ENCODE measurements around the gene UTS2R. TPM values are rescaled to one million over a fixed set of nuclear protein-coding genes. Genes with fewer than 3 reads are reported as not detected.
"Not testable (repeated sequence)": the region's sequence is repeated elsewhere in the genome, so short reads cannot be mapped to it uniquely, and the experiment has no call there.

The UTS2R gene
- total RNA-seq, 1 donor from 2014 or later, result not detected

DNA sequence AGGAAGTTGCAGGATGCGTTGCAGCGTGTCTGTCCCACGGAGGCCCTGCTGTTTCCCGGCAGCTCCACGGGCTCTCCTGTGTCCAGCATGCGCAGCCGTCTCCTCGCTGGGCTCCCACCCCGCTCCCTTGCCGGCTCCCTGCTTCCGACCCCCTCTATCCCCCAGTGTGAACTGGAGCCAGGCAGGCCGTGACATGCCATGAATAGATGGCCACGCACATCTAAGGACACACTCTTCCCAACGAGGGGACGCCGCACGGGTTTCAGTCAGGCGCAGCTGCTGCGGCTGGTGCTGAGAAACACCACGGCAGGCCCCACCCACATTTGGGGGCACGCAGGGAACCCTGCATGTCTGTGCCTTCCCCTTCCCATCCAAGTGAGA, 37.4 kb downstream of the UTS2R start:
- no peak for DNase-seq (ENCODE audit: low spot score)
- Mint-ChIP-seq H3K9me3 (no peaks in the 10 kb centered on the region), H3K36me3 (ENCODE audit: low read depth) (peaks cover 11% of the 10 kb centered on the region), H3K4me3 (no peak overlapping the region), H3K27me3 (ENCODE audit: insufficient read depth) (no peaks in the 10 kb centered on the region), H3K4me1 (ENCODE audit: low read depth) (no peaks in the 10 kb centered on the region), H3K27ac (no peak overlapping the region)
- intact Hi-C loops (cut with micrococcal nuclease), result no loop called here

DNA sequence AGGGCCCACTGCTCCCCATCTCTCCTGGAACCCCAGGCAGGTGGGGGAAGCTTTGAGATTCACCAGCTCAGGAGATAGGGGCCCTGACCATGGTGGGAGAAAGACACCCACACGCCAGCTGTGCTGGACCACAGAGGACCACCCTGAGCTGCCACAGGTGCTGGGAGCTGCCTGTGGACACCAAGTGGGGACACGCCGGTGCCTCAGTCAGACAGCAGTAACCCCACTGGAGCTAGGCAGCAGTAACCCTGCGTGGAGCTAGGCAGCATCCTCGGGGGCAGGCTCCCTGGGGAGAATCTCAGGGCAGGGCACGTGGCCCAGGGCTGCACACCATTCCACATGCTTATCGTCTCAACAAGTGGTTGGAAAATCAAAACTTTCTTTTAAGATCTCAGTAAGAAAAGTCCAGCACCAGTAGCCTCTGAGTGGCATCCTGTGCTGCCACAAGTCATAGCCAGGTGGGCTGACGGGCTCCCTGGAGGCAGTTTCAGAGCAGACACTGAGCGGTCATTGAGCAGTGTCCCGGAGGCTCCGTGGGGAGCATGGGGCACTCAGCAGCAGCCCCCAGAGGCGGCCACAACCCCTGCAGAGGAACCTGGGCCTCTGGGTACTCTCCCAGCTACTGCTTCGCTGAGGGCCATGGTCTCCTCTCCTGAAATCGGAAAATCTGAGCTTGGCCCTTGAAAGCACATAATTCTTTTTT, 38.6 kb downstream of the UTS2R start:
- Mint-ChIP-seq H3K4me3 (no peak overlapping the region), H3K4me1 (ENCODE audit: low read depth) (peaks cover 5% of the 10 kb centered on the region), H3K27ac (no peak overlapping the region), H3K9me3 (no peaks in the 10 kb centered on the region), H3K27me3 (ENCODE audit: insufficient read depth) (no peaks in the 10 kb centered on the region), H3K36me3 (ENCODE audit: low read depth) (peaks cover 14% of the 10 kb centered on the region)
- no peak for DNase-seq (ENCODE audit: low spot score)
- intact Hi-C loops (cut with micrococcal nuclease), result no loop called here

DNA sequence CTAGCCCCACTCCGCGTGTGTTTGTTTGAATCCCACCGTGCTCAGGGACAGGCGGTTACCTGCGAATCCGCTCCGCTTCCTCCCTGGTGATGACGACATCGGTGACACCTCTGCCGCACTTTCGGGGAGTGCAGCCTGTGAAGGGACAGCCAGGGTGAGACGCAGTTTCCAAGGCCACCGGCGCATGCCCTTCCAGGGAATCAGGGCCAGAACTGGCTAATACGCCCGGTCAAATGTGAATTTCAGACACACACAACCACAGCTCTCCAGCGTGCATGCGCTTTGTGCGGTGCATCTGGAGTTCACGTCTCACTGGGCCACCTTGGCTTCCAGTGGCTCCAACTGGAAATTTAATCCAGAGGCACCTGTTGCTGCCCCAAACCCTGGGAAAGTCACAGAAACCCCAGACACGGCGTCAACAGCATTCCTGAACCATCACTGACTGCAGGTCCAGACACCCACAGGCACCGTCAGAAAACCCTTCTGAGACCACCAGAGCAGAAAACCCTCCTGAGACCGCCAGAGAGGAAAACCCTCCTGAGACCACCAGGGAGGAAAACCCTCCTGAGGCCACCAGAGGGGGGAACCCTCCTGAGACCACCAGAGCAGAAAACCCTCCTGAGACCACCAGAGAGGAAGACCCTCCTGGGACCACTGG, 40.0 kb downstream of the UTS2R start:
- no peak overlapping the region for H3K4me3 Mint-ChIP-seq
- peaks cover 9% of the 10 kb centered on the region for H3K4me1 Mint-ChIP-seq (ENCODE audit: low read depth)
- no peak overlapping the region for H3K27ac Mint-ChIP-seq
- intact Hi-C loops (cut with micrococcal nuclease), result no loop called here
- H3K27me3 Mint-ChIP-seq (ENCODE audit: insufficient read depth), result no peaks in the 10 kb centered on the region
- peaks cover 15% of the 10 kb centered on the region for H3K36me3 Mint-ChIP-seq (ENCODE audit: low read depth)
- no peak for DNase-seq (ENCODE audit: low spot score)
- H3K9me3 Mint-ChIP-seq, result no peaks in the 10 kb centered on the region

DNA sequence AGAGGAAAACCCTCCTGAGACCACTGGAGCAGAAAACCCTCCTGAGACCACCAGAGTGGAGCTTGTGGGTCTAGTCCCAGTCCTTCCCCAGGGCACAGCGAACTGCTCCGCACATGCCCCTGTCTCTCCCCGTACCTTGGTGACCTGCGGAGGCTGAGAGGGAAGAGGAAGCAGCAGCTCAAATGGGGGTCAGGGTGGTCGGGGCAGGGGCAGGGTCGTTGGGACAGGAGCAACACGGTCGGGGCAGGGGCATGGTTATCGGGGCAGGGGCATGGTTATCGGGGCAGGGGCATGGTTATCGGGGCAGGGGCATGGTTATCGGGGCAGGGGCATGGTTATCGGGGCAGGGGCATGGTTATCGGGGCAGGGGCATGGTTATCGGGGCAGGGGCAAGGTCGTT, 40.5 kb downstream of the UTS2R start:
- intact Hi-C loops (cut with micrococcal nuclease); H3K4me1 Mint-ChIP-seq (ENCODE audit: low read depth); H3K9me3 Mint-ChIP-seq; H3K27ac Mint-ChIP-seq; H3K27me3 Mint-ChIP-seq (ENCODE audit: insufficient read depth); DNase-seq (ENCODE audit: low spot score); H3K4me3 Mint-ChIP-seq: not testable (repeated sequence)
- peaks cover 15% of the 10 kb centered on the region for H3K36me3 Mint-ChIP-seq (ENCODE audit: low read depth)

DNA sequence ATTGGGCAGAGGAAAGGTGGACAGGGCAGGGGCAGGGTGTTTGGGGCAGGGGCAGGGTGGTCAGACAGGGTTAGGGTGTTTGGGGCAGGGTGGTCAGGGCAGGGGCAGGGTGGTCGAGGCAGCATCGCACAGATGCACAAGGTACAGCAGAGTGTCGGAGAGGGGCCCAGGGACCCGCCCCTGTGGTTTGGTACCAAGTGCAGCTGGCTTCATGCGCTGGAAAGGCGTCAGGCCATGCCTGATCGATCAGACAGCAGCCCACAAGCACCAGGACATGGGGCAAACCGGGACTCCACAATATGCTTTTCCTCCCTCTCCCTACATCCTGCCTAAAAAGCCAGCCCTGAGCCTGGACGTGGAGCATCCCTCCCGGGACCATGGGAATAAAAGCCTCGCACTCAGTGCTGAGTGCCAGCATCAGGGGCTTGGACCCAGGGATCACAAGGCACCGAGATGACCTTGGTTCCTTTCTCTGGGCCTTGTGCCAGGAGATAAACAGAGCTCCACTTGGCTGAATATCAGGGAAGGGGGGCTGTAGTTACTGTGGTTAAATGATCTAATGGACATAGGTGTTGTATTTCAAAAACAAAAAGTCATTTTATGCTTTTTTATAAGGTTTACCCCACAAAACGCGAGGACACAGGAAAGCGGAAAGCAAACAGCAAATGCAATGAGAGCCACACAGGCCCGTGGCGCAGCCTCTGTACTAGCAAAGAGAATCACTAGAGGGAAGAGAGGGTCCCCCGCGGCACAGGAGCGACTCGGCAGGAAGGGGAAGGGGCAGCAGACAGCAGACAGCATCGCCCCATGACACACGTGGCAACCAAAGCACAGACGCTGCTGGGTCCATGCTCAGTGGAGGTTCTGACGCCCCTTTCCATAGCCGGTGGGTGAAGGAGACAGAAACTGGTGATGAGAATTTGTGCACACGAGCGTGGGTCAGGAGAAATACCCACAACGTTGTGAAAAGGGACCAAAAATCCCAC, 41.3 kb downstream of the UTS2R start:
- Mint-ChIP-seq H3K36me3 (ENCODE audit: low read depth) (peaks cover 10% of the 10 kb centered on the region), H3K9me3 (no peaks in the 10 kb centered on the region), H3K4me1 (ENCODE audit: low read depth) (peaks cover 9% of the 10 kb centered on the region), H3K4me3 (no peak overlapping the region), H3K27ac (no peak overlapping the region), H3K27me3 (ENCODE audit: insufficient read depth) (no peaks in the 10 kb centered on the region)
- intact Hi-C loops (cut with micrococcal nuclease), result no loop called here
- no peak for DNase-seq (ENCODE audit: low spot score)

DNA sequence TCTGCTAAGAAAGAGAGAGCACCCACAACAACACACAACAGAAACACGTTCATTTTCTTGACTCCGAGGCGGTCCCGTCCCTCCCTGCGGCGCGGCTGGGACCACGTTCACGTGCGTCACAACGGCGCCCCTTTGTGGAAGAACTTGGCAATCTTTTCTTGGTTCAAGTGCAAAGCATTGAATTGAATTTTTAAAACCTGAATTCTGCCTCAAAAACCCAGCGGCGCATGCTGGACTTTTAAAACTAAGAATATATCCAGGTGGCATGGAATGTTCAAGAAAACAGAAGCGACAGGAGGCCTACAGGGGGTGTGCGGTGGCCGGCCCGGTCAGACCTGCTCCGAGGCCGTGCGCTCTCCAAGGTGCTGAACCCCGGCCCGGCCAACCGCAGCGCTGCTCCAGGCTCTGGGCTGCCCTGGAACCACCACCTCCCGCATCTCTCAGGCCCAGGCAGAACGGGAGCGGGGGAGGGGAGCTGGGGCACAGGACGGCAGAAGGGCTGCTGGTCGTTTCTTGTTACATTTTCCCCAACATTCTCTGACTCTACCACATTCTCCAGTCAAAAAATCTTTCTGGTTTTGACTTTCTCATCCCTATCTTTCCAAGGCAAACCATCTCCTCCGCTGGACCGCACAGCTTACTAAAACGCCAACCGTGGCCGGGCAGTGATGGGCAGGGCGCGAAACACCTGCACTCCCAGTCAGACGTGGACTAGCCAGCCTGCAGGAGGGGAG, 43.1 kb downstream of the UTS2R start:
- H3K27me3 Mint-ChIP-seq (ENCODE audit: insufficient read depth), result no peaks in the 10 kb centered on the region
- peaks cover 18% of the 10 kb centered on the region for H3K4me1 Mint-ChIP-seq (ENCODE audit: low read depth)
- H3K27ac Mint-ChIP-seq, result no peak overlapping the region
- peaks cover 11% of the 10 kb centered on the region for H3K36me3 Mint-ChIP-seq (ENCODE audit: low read depth)
- intact Hi-C loops (cut with micrococcal nuclease), result loop anchor here (1.0 to 5.0 kb wide), 2 partner anchors 62 to 138 kb away; no protein-coding TSS in a partner anchor
- DNase-seq (ENCODE audit: low spot score), result peak; percentile 62
- H3K4me3 Mint-ChIP-seq, result peak overlapping the region; percentile 7
- no peaks in the 10 kb centered on the region for H3K9me3 Mint-ChIP-seq

DNA sequence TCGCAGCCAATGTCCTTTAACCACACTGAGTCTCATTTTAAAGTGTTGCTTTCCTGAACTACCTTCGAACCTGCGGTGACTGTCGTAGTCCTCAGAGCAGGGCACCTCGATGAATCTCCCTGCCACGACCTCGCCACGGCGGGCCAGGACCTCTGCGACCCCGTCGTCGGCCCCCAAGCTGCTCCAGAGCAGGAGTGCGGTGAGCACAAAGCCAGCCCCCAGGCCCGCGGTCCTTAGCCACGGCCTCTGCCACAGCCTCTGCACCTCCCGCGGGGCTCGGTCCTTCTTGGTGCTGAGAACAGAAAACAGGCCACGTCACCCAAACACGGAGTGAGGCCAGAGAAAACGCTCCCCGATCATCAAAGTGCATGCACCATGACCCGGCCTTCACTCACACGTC, 43.8 kb downstream of the UTS2R start:
- intact Hi-C loops (cut with micrococcal nuclease), result loop anchor here (5.0 kb wide), 1 partner anchor 137 kb away; no protein-coding TSS in a partner anchor
- no peak for DNase-seq (ENCODE audit: low spot score)
- H3K36me3 Mint-ChIP-seq (ENCODE audit: low read depth), result peaks cover 17% of the 10 kb centered on the region
- H3K4me1 Mint-ChIP-seq (ENCODE audit: low read depth), result peaks cover 24% of the 10 kb centered on the region
- H3K4me3 Mint-ChIP-seq, result no peak overlapping the region
- H3K9me3 Mint-ChIP-seq, result no peaks in the 10 kb centered on the region
- no peaks in the 10 kb centered on the region for H3K27me3 Mint-ChIP-seq (ENCODE audit: insufficient read depth)
- H3K27ac Mint-ChIP-seq, result no peak overlapping the region

DNA sequence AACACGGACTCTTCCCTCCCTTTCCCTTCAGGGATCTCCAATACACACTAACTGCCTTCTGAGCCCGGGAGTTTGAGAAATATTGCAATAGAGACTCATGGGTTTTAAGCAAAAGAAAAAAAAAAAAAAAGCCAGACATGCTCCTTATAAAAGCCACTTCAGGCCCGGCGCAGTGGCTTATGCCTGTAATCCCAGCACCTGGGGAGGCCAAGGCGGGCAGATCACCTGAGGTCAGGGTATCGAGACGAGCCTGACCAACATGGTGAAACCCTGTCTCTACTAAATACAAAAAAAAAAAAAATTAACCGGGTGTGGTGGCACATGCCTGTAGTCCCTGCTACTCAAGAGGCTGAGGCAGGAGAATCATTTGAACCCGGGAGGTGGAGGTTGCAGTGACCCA, 44.2 kb downstream of the UTS2R start:
- Mint-ChIP-seq H3K4me1 (ENCODE audit: low read depth) (peaks cover 24% of the 10 kb centered on the region), H3K27ac (no peak overlapping the region), H3K9me3 (no peaks in the 10 kb centered on the region), H3K36me3 (ENCODE audit: low read depth) (peaks cover 18% of the 10 kb centered on the region), H3K4me3 (no peak overlapping the region), H3K27me3 (ENCODE audit: insufficient read depth) (no peaks in the 10 kb centered on the region)
- intact Hi-C loops (cut with micrococcal nuclease), result loop anchor here (5.0 kb wide), 1 partner anchor 137 kb away; no protein-coding TSS in a partner anchor
- DNase-seq (ENCODE audit: low spot score), result no peak

DNA sequence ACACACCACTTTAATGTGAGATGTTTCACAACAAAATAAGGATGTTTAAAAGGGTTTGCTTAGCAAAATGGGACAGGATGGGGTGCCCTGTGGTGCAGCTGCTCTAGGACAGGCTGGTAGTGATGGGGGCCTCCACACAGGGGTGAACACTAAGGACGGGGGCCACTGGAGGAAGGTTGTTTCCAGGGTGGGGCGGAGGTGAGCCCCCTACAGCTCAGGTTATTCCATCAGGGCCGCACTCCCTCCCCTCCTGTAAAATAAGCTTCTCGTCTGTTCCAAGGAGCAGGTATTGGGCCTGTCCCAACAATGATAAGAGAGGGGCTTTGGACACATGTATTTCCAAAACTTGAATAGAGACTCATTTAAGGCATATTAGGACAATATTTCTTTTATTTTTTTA, 44.7 kb downstream of the UTS2R start:
- intact Hi-C loops (cut with micrococcal nuclease), result loop anchor here (5.0 kb wide), 1 partner anchor 136 kb away; no protein-coding TSS in a partner anchor
- H3K36me3 Mint-ChIP-seq (ENCODE audit: low read depth), result peaks cover 23% of the 10 kb centered on the region

DNA sequence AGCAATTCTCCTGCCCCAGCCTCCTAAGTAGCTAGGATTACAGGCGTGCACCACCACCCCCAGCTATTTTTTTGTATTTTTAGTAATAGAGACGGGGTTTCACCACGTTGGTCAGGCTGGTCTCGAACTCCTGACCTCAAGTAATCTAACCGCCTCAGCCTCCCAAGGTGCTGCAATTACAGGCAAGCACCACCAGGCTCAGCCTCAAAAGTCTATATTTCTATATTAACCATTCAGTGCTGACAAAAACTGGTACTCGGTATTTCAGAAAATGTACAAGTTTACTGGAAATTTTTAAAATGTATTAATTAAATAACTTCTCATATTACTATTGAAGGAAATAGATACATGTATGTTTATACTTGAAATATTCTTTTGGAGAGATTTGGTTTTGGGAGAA, 45.2 kb downstream of the UTS2R start:
- Mint-ChIP-seq H3K9me3 (no peaks in the 10 kb centered on the region), H3K27me3 (ENCODE audit: insufficient read depth) (no peaks in the 10 kb centered on the region), H3K36me3 (ENCODE audit: low read depth) (peaks cover 26% of the 10 kb centered on the region), H3K4me3 (no peak overlapping the region), H3K4me1 (ENCODE audit: low read depth) (peaks cover 24% of the 10 kb centered on the region), H3K27ac (no peak overlapping the region)
- DNase-seq (ENCODE audit: low spot score), result no peak
- intact Hi-C loops (cut with micrococcal nuclease), result loop anchor here (5.0 kb wide), 1 partner anchor 136 kb away; no protein-coding TSS in a partner anchor

More for the DNA sequence above, 44.7 kb downstream of the UTS2R start:
- Mint-ChIP-seq H3K27ac (no peak overlapping the region), H3K4me3 (no peak overlapping the region), H3K9me3 (no peaks in the 10 kb centered on the region), H3K4me1 (ENCODE audit: low read depth) (peaks cover 24% of the 10 kb centered on the region), H3K27me3 (ENCODE audit: insufficient read depth) (no peaks in the 10 kb centered on the region)
- no peak for DNase-seq (ENCODE audit: low spot score)

DNA sequence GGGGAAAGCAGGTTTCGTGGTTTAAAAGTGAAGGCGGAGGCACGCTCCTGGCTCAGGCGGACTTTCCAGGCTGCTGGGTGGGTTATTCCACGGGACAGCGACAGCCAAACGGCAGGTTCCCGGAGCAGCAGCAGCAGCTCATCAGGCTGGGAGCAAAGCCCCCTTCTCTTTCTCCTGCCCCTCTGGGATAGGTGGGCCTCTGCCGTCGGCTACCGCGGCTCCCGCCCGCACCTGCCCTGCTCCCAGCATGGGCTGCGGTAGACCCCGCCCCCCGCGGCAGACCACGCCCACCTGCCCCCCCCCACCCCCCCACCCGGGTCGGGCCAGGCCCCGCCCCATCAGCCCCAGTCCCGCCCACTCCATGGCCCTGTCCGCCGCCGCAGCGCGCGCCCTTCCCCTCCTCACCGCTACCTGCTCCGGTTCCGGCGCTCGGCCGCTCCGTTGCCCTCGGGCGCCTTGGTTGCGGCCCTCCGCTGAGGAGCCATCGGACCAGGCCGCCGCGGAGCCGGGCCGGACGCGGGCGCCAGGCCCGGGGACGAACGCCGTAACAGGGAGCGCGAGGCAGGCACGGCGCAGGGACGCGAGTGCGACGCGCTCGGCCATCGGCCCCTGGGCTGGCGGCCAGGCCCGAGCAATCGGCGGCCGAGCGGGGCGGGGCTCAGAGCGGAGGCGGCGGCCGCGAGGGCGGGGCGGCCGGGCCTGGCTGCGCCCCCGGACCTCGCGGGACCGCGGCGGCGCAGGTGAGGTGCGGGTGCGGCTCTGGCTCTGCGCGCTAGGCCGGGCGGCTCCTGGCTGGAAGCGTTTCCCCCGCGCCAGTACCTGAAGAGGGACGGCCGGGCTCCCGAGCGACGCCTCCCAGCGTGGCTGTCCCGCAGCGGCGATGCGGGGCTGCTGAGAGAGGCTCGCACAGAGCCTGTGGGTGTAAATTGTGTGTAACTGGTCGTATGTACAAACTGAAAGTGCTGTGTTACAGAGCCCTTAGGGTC, 46.7 kb downstream of the UTS2R start, which contains the start of the genes HEXD and OGFOD3:
TSS of gene HEXD (plus strand) at position 347 of the 986 bp plus-strand sequence. CDS start 1,453 bp downstream, outside the sequence.
TSS of gene OGFOD3 (minus strand) at position 586 of the 986 bp plus-strand sequence. CDS start at position 485, 101 bp downstream.
- no peaks in the 10 kb centered on the region for H3K9me3 Mint-ChIP-seq
- peak; percentile 85 for DNase-seq (ENCODE audit: low spot score)
- no peaks in the 10 kb centered on the region for H3K27me3 Mint-ChIP-seq (ENCODE audit: insufficient read depth)
- peaks cover 29% of the 10 kb centered on the region for H3K36me3 Mint-ChIP-seq (ENCODE audit: low read depth)
- H3K4me1 Mint-ChIP-seq (ENCODE audit: low read depth), result peaks cover 24% of the 10 kb centered on the region
- H3K27ac Mint-ChIP-seq, result peak within 1 kb of the TSS; percentile 61
- intact Hi-C loops (cut with micrococcal nuclease), result loop anchor here (1.0 to 5.0 kb wide), 7 partner anchors 32 to 381 kb away; partner anchors contain the start of genes CSNK1D, CYBC1, DCXR and NARF
- H3K4me3 Mint-ChIP-seq, result peak within 1 kb of the TSS; percentile 82

Measured in activated T-helper 1 cell treated with anti-CD3 and anti-CD28 coated beads, Interleukin-12 subunit alpha, Interleukin-12 subunit beta, Interleukin-2, Interleukin-4 antibody, amounts not matched to agents 30 ng/mL and 10 ng/mL and 1 ng/mL, durations not matched to agents 14 hours and 24 hours and 36 hours (primary cell).